Iris pigment epithelial cell (primary cell): ENCODE measurements around the gene MYO7B.

ENCODE experiments used
- DNase-seq: peaks from one replicate; pipeline ENCODE4 v3.0.0-alpha.2; 2011; ENCODE audit warnings: low read depth

The MYO7B gene

DNA sequence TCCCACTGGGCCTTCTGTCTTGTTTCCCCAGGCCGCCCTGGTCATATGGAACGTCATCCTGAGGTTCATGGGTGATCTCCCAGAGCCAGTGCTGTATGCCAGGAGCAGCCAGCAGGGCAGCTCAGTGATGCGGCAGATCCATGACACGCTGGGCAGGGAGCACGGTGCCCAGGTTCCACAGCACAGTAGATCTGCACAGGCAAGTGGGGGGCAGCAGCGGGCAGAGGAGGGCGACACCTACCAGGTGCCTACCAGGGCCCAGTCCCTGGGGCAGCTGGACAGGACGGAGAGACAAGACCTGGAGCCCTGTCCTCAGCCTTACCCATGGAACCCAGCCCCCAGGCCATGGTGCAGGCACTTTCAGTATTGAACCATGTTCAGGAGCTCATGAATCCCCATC is 74.3 kb downstream of the MYO7B start:
- no peak for DNase-seq

DNA sequence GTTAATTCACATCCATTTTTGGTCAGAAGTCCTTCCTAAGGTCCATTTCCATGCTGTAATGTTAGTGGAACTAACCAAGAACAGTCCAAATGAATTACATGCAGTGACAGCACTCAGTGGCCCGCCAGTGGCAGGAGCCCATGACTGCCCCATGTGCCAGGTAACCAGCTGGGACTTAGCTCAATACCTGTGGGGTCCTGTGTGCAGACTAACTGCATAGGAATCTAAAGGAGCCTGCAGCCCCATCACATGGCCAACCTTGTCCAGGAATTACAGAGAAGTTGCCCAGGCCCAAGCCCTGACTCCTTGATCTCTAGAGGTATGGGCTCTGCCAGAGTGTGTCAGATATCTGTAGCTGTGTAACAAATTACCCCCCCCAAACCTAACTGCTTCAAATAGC is 75.1 kb downstream of the MYO7B start:
- no peak for DNase-seq

DNA sequence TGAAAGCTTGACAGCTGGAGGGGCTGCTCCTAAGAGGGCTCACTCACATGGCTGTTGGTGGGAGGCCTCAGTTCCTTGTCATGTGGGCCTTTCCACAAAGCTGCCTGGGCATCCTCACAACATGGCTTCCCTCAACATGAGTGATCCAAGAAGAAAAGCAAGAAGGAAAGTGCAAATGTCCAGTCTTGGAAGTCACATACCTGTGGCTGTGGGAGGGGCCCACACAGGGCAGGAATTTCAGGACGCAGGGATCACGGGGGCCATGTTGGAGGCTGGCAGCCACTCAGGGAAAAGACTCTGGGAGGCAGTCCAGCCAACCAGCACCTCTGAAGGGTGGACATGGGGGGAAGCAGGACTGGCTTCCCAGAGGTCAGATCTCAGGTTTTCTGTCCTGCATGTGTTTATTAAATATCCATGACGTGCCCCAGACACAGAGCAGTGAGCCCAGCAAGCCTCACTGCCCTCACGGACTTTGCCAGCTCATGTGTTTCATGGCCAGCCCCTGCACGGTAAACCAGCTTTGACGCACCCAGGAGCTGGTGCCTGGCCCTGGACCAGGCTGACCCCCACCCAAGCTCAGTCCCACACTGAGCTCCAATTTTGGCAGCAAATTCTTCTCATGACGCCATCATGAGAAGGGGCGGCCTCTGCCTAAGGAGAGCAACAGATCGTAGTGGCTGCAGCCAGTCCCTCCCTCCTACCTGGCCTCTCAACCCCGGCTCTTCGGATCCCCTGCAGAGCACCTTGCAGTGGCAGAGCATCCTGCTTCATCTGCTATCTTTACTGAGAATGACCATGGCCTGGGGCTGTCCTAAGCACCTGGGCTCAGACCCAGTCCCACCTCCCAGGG is 75.8 kb downstream of the MYO7B start:
- DNase-seq = no peak

DNA sequence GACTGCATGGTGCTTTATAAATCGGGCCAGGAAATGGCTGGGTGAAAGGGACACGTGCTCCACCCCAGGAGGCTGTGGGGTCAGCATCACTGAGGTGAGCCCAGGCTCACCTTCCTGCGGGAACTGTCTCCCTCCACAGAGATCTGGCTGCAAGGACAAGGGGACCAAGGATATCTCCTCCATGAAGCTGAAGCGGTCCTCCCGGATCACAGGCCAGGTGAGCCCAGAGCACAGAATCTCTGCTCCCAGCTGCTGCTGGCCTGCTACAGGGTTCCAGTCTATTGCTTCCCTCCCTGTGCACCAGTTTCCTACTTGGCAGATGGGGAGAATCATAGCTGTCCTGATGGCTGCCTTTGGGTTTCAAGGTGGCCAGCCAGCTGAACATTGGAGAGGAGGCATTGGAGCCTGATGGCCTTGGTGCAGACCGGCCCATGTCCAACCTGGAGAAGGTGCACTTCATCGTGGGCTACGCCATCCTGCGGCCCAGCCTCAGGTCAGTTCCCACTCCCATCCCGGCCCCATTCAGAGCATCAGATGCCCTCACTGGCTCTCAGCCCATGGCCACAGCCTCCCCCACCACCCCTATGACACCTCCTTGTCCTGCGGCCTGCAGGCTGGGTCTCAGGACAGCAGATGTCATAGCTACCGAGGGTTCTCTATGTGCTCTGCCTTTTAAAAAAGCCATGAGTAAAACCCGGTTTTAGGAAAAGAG is 76.8 kb downstream of the MYO7B start:
- no peak for DNase-seq

DNA sequence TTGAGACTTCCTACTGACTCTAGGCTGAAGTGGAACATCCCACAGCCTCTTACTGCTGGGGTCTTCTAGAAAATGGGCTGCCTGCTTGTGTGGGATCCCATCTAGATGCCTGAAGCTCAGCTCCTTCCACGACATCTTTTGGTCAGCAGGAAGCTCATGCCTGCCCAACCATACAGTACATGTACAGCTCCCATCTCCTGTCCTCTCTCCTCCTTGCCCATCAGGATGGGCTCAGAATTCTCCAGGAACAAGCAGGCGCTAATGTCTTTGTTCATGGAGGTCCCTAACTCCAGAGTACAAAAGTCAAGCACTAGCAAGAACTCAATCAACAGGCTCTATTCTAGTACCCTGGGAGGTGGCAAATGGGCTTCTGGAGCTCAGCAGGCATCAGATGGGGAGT is 78.8 kb downstream of the MYO7B start:
- DNase-seq = no peak

DNA sequence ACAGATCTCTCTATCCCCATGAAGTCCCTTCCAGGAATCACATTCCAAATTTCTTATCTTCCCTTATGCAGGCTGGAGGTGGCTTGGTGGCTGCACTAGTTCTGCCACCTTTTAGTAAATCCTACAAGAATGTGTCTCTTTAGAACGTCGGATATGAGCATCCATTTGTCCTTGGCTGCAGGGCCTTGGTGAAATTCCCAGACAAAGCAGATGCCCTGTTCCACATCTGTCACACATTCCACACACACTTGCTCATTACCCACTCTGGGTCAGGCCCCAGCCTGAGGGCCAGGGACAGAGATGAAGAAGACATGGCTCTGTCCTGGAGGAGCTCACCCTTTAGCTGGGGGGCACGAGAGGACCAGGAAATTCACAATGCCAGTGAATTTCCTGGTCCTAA is 79.2 kb downstream of the MYO7B start:
- DNase-seq = no peak

DNA sequence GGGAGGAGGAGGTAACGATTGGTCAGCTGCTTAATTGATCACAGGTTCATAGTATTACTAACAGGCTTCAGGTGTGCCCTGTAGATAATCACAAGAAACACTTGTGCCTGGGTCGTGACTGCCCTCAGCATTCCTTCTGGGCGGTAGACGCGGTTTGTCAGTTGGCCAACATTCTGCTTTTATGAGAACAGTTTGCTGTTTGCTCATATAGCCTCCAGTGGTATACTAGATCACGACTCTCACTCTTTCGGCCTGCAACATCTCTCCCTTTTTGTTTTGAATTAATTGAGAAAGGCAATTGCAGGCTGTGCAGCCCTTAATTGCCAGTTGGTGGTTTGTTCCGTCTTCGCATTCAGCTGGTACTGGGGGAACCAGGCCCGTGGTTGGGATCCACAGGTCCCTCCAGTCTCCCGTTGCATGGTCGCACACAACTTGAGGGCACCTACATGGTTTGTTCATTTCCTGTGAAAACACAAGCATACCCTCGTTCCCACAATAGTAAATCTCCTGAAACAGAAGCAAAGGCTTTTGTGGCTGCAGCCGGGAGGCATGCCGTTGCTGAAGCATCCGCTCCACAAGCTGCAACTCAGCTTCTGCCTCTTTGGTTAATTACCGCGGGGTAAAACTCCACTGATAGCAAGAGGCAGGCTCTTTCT is 80.2 kb downstream of the MYO7B start:
- no peak for DNase-seq

DNA sequence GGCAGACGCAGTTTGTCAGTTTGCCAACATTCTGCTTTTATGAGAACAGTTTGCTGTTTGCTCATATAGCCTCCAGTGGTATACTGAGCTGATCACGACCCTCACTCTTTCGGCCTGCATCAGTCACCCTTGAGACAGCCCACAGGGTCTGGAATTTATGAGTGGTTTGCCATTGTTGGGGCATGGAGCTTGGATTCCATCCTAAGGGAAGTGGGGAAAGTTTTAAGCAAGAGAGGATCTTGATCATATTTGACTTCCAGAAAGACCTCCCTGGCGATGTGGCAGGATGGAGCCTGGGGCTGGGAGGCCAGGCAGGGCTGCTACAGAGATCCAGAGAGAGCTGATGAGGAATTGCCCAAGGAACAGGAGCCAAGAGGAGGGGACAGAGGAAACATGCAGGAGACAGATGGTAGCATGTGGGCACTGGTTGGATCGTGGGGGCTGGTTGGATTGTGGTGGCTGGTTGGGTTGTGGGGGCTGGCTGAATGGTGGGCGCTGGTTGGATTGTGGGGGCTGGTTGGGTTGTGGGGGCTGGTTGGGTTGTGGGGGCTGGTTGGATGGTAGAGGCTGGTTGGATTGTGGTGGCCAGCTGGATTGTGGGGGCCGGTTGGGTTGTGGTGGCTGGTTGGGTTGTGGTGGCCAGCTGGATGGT is 83.2 kb downstream of the MYO7B start:
- DNase-seq = no peak

DNA sequence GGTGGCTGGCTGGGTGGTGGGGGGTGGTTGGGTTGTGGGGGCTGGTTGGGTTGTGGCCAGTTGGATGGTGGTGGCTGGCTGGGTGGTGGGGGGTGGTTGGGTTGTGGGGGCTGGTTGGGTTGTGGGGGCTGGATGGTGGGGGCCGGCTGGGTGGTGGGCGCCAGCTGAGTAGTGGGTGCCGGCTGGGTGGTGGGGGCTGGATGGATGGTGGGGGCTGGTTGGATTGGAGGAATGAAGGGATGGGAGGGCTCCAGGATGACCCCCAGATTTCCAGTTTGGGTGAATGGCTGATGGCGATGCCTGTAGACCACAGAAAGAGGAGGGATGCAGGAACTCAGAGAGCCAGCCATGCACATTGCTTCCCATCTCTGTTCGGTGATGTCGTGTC is 83.7 kb downstream of the MYO7B start:
- DNase-seq = no peak

DNA sequence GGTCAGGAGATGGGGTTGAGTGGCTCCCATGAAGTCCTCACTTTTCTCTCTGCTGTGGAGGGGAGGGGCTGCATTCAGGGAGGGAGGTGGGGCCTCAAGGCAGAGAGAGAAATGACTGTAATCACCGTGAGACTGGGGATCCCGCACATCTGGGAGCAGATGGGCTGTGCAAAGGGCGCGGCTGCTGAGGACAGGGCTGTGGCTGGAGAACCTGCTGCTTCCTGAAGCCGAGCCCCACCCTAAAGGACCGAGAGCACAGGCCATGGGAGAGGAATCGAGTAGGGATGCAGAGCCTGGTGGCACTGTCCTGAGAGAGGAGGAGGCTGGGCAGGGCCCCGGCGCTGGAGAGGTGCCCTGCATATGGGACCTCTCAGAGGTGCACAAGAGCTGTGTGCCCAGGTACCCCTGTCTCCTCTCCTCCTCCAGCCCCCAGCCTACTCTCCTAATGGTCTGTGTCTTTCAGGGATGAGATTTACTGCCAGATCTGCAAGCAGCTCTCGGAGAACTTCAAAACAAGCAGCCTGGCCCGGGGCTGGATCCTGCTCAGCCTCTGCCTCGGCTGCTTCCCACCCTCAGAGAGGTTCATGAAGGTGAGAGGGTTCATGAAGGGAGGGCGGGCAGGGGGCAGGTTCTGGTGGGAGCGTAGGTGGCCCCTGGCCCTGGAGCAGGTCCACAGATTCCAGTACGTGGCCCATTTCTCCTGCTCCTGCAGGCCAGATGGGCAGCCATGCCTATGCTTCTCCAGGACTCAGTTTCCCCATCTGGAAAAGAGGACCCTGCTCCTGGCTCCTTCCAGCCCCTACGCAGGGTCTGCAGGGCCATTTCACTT is 84.6 kb downstream of the MYO7B start:
- DNase-seq = no peak

DNA sequence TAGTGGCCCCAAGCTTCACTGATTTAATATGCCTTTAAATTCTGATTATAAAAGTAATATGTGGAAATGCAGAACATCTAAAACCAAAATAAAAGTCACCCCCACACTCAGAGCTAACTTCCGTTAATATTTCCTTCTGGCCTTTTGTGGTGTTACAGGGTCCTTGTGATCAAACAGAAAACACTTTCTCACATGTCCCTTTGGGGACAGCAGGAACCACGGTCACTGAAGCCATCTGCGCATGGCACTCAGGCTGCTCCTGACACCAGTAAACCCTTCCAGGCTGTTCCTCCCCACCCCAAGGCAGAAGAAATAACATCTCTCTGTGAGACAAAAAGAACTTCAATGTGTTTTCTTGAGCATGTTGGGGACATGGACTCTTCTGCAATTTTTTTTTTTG is 85.4 kb downstream of the MYO7B start:
- no peak for DNase-seq

DNA sequence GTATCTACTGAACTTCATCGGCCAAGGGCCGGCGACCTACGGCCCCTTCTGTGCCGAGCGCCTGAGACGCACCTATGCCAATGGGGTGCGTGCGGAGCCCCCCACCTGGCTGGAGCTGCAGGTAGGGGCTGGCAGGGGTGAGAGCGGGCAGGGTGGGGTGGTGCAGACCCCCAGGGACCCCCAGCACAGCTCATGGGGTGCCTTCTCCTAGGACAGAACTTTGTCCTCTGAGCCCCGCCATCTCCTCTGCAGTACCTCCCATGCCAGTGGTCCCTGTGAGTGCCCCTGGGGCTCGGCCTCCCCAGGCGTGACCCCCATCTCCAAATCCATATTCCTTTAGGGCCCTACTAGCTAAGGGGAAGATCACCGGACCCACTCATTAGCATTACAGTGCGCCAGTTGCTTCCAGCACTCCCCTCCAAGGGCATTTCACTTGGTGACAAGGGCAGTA is 86.5 kb downstream of the MYO7B start:
- no peak for DNase-seq

DNA sequence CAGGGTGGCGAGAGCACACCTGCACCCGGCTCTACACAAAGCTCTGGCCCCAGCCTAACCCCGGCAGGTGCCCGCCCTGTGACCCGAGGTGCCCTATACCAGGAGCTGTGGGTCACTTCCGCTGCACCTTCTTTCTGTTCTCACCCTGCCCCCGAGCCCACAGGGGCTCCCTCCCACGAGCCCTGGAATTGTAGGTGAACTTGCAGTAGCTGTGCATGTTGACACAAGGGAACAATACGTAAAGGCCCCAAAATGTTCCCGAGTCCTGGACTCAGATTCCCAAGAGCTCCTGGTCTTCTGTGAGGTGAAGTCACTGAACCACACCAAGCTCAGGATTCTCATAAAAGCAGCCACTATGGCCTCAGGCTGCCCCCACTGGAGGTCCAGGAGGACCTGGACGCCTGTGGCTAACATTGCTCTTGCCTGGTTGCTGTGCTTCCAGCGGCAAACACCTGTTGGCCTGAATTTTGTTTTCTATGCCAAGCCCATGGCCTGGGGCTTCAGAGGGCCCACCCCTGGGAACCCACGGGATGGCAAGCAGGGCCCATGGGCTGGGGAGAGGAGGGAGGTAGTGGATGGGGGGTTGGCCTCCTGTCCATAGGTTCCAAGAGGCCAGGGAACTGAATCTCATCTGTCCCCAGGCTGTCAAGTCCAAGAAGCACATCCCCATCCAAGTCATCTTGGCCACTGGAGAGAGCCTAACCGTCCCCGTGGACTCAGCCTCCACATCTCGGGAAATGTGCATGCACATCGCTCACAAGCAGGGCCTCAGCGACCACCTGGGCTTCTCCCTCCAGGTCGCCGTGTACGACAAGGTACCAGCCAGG is 87.3 kb downstream of the MYO7B start:
- DNase-seq = no peak

DNA sequence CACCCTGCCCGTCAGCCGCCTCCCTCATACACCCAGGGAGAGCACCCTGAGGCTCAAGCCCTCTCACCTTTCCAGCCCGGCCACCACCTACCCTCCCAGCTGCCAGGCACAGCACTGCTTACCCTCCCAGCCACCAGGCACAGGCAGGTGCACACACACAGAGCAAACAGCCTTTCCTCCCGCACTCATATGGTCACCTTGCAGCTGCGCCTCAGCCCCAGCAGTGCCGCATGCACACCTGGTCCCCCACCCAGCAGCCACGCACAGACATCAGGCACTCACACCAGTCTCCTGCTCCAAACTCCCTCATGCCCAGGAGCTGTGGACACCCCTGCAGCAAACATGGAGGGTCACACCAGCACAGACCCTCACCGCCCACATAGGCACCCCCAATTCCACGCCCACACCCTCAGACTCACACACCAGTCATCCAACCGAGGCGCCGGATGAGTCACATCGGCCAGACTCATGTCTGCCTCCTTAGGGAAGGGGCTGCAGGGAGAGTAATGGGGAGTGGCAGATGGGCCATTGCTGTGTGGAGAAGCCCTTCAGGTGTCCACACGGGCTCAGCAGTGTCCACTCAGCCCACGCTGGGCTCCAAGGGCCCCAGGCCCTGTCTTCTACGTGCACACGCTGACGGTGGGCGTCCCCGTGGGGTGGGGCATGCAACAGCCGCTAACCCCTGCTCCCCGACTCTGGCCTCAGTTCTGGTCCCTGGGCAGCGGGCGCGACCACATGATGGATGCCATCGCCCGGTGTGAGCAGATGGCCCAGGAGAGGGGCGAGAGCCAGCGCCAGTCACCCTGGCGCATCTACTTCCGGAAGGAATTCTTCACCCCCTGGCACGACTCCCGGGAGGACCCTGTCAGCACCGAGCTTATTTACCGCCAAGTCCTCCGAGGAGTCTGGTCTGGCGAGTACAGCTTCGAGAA is 88.2 kb downstream of the MYO7B start:
- DNase-seq = peak; percentile 68

DNA sequence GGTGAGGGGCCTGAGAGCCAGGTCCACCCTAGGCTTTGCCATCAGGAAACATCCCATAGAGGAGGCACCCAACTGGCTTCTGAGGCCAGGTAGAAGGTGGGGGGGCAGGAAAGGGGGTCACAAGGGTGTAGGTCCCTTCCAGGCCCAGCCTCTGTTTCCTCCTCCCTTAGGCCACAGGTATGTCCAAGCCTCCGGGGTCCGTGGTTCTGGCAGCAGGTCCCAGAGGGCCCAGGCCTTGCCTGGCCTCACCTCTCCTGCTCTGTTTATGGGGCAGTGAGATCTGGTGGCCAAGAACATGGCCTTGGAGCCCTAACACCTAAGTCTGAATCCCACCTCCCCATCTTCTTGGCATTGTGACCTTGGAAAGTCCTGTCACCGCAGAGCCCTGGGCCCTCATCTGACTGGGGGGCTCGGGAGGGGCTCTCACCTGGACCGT is 88.9 kb downstream of the MYO7B start:
- DNase-seq = no peak

DNA sequence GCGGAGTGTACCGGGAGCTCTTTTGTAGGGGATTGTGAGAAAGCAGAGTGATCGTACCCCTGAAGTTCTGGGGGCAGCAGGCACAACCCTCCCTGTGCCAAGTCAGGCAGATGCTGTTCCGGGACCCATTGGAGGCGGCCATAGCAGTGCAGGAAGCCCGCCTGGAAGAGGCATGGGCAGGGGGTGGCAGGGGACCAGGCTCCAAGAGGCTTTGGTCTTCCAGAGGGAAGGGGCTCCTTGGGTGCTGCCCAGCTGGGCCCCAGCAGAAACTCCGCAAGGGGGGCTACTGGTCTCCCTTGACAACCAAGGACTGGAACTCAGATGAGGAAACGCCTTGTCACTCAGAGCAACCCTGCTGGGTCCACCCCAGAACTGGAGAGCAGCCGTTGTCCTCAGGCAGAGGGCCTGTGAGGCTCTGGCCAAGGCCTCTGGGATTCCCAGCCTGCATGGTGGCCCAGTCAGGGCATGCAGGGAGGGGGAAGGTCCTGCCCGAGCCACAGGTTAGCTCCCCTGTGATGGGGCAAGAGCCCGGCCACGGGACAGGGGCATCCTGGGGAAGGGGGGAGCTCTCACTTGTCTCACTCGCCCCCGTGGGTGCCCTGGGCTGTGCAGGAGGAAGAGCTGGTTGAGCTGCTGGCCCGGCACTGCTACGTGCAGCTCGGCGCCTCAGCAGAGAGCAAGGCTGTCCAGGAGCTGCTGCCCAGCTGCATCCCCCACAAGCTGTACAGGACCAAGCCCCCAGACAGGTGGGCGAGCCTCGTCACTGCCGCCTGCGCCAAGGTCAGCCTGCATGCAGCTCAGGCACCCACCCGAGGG is 89.5 kb downstream of the MYO7B start:
- DNase-seq = no peak

DNA sequence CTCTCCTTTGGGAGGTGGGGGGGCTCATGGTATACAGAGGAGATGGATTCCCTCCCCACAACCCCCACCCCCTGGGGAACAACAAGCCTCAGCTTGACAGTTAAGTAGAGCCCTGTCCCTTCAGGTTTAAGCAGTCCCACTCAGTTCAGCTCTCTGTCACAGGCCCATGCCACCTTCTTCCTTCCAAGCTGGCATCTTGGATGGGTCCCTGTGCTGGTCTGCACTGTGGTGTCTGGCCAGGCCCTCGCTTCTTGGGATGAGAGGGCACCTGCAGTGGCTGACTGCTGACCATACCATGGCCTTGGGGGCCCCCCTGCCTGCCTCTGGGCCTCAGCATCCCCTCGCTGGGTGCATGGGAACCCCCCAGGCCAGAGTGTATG is 90.1 kb downstream of the MYO7B start:
- DNase-seq = no peak

DNA sequence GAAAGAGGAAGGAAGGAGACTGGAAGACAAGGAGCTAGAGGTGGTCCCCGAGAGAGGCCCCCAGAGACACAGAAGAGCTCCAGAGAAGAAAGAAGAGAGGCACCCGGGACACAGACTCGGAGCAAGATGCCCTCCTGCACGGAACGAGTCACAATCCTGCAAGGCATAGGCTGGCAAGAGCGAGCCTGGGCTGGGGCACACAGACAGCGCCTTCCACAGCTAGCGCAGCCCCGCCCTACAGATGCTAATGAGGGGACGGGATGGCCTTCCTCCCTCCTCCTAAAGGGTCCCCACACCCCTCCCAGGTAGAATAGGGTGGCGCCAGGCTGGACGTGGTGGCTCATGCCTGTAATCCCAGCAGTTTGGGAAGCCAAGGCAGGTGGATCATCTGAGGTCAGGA is 90.7 kb downstream of the MYO7B start:
- no peak for DNase-seq
